Hematopoietic multipotent progenitor cell treated with erythropoietin and hydrocortisone succinate and interleukin-3 and kit ligand, for 17 days (in vitro differentiated cells): Measurements from ENCODE around the gene BIN1.

Experiments
- DNase-seq: peaks from one replicate; pipeline ENCODE4 v3.0.0-alpha.2; 2015; ENCODE audit warnings: low spot score

BIN1 gene

GRCh38 chr2:127020536-127020935 is 86.4 kb downstream of the BIN1 start:
- no peak for DNase-seq

GRCh38 chr2:127017548-127017947 is 89.4 kb downstream of the BIN1 start:
- no peak for DNase-seq

GRCh38 chr2:127016329-127016728 is 90.6 kb downstream of the BIN1 start:
- DNase-seq = no peak

- no peak for DNase-seq
Measured at GRCh38 chr2:127015106-127015910, 91.6 kb downstream of the BIN1 start.

- DNase-seq = no peak
Measured at GRCh38 chr2:127014630-127015029, 92.3 kb downstream of the BIN1 start.

- DNase-seq = no peak
Measured at GRCh38 chr2:127014224-127014623, 92.7 kb downstream of the BIN1 start.

- DNase-seq = no peak
Measured at GRCh38 chr2:127012868-127013267, 94.1 kb downstream of the BIN1 start.

GRCh38 chr2:127012215-127012614 is 94.7 kb downstream of the BIN1 start:
- no peak for DNase-seq

GRCh38 chr2:127011796-127012195 is 95.2 kb downstream of the BIN1 start:
- DNase-seq = no peak

- no peak for DNase-seq
Measured at GRCh38 chr2:127011231-127011661, 95.7 kb downstream of the BIN1 start.

GRCh38 chr2:127008265-127009015 is 98.5 kb downstream of the BIN1 start:
- DNase-seq = no peak

- DNase-seq = no peak
Measured at GRCh38 chr2:127007652-127008051, 99.3 kb downstream of the BIN1 start.

GRCh38 chr2:127006962-127007361 is 100.0 kb downstream of the BIN1 start:
- no peak for DNase-seq

- no peak for DNase-seq
Measured at GRCh38 chr2:127004893-127005600, 101.9 kb downstream of the BIN1 start.

- peak; percentile 27 for DNase-seq
Measured at GRCh38 chr2:127003070-127003800, 103.7 kb downstream of the BIN1 start.

- DNase-seq = no peak
Measured at GRCh38 chr2:127001751-127002150, 105.2 kb downstream of the BIN1 start.

- no peak for DNase-seq
Measured at GRCh38 chr2:127000937-127001336, 106.0 kb downstream of the BIN1 start.

- DNase-seq = no peak
Measured at GRCh38 chr2:127000194-127000593, 106.8 kb downstream of the BIN1 start.

GRCh38 chr2:126999106-126999756 is 107.7 kb downstream of the BIN1 start:
- no peak for DNase-seq

GRCh38 chr2:126998486-126998885 is 108.5 kb downstream of the BIN1 start:
- no peak for DNase-seq
